Peyer's patch (tissue), 4 donors: ENCODE measurements around the gene PKP3. TPM values are rescaled to one million over a fixed set of nuclear protein-coding genes. Genes with fewer than 3 reads are reported as not detected.
"Not testable (repeated sequence)": the region's sequence is repeated elsewhere in the genome, so short reads cannot be mapped to it uniquely, and the experiment has no call there.

Experiments used
- DNase-seq, 3 donors: peaks; one replicate each; pipeline ENCODE4 v3.0.0-alpha.2; 2017 to 2019
- H3K27ac ChIP-seq, 4 donors: fragments of 200-600 bp; sonication (generic); one replicate each; pipeline ENCODE4 v1.5.1; 2016 to 2019
- H3K27me3 ChIP-seq, 2 donors: fragments of 200-600 bp; sonication (generic); one replicate each; pipeline ENCODE4 v1.5.1; 2019
- H3K36me3 ChIP-seq, 3 donors: fragments of 200-600 bp; sonication (generic); one replicate each; pipeline ENCODE4 v1.5.1; 2016 to 2019
- H3K4me1 ChIP-seq, 4 donors: fragments of 200-600 bp; sonication (generic); one replicate each; pipeline ENCODE4 v1.5.1; 2016 to 2019
- H3K4me3 ChIP-seq, 4 donors: fragments of 200-600 bp; sonication (generic); 1 replicate in 3 of 4; 2 replicates in 1 of 4; pipeline ENCODE4 v1.5.1; 2016 to 2019; ENCODE audit warnings: mild to moderate bottlenecking in 1 of 4
- H3K9me3 ChIP-seq, 4 donors: fragments of 200-600 bp; sonication (generic); one replicate each; pipeline ENCODE4 v1.5.1; 2016 to 2019; ENCODE audit warnings: mild to moderate bottlenecking in 1 of 4
- CTCF ChIP-seq, 6 experiments: fragments of 450-650 bp in 4 of 6; fragments of 200-600 bp in 2 of 6; sonication (generic) in 1 of 6; IDR thresholded peaks; one replicate each; pipeline ENCODE4 v1.5.1; 2017 to 2019; ENCODE audit warnings: antibody characterized with exemption in 6 of 6, mild to moderate bottlenecking in 3 of 6, moderate library complexity in 1 of 6
- POLR2A ChIP-seq, 2 donors: fragments of 450-650 bp; IDR thresholded peaks; one replicate each; pipeline ENCODE4 v1.5.1; 2017; ENCODE audit warnings: antibody characterized with exemption in 2 of 2, mild to moderate bottlenecking in 2 of 2, moderate library complexity in 2 of 2
- total RNA-seq, 4 donors: library from RNA; depleted of rRNA; stranded (reverse); fragments of >200 nt; gene quantifications; one replicate each; pipeline ENCODE4 v1.1.0, GENCODE V29; 2016

Gene PKP3
- total RNA-seq, 4 donors from 2014 or later: 95.7 to 254 (median 202) TPM

GRCh38 chr11:408154-409007, 14.4 kb downstream of the PKP3 start:
- Histone ChIP-seq H3K27ac (no peak overlapping the region), H3K36me3 (peaks cover 0 to 13% (median 0%) of the 10 kb centered on the region in 3 donors), H3K4me1 (peaks cover 5 to 28% (median 10%) of the 10 kb centered on the region in 4 donors), H3K27me3 (no peaks in the 10 kb centered on the region), H3K9me3 (no peaks in the 10 kb centered on the region), H3K4me3 (no peak overlapping the region)
- TF ChIP-seq POLR2A (IDR thresholded peaks at IDR 0.05) (no peak), CTCF (IDR thresholded peaks at IDR 0.05) (no peak)
- peak in 1 of 3 donors; percentile 48 for DNase-seq

GRCh38 chr11:409008-409599, 15.1 kb downstream of the PKP3 start:
- H3K27ac ChIP-seq: no peak overlapping the region

GRCh38 chr11:409600-410483, 15.8 kb downstream of the PKP3 start:
- no peak for TF ChIP-seq POLR2A (IDR thresholded peaks at IDR 0.05)
- TF ChIP-seq CTCF (IDR thresholded peaks at IDR 0.05): no peak
- Histone ChIP-seq H3K4me1 (peaks cover 5 to 34% (median 13%) of the 10 kb centered on the region in 4 donors), H3K9me3 (no peaks in the 10 kb centered on the region), H3K36me3 (no peaks in the 10 kb centered on the region), H3K4me3 (no peak overlapping the region), H3K27me3 (no peaks in the 10 kb centered on the region), H3K27ac (no peak overlapping the region)
- DNase-seq: peak in 1 of 3 donors; percentile 45

More at GRCh38 chr11:409008-409599, 15.1 kb downstream of the PKP3 start:
- no peak overlapping the region for H3K4me3 ChIP-seq
- peak in 1 of 3 donors; percentile 46 for DNase-seq
- TF ChIP-seq POLR2A (IDR thresholded peaks at IDR 0.05) (no peak), CTCF (IDR thresholded peaks at IDR 0.05) (no peak)
- H3K9me3 ChIP-seq: no peaks in the 10 kb centered on the region
- H3K27me3 ChIP-seq: no peaks in the 10 kb centered on the region
- H3K36me3 ChIP-seq: peaks cover 0 to 6% (median 0%) of the 10 kb centered on the region in 3 donors
- peaks cover 5 to 28% (median 10%) of the 10 kb centered on the region in 4 donors for H3K4me1 ChIP-seq

GRCh38 chr11:410711-411110, 16.7 kb downstream of the PKP3 start:
- peaks cover 8 to 41% (median 18%) of the 10 kb centered on the region in 4 donors for H3K4me1 ChIP-seq
- H3K27me3 ChIP-seq, H3K36me3 ChIP-seq, DNase-seq, H3K27ac ChIP-seq, H3K9me3 ChIP-seq, H3K4me3 ChIP-seq: not testable (repeated sequence)

GRCh38 chr11:411520-411919, 17.5 kb downstream of the PKP3 start:
- not testable (repeated sequence) for H3K9me3 ChIP-seq, DNase-seq, H3K4me3 ChIP-seq, H3K36me3 ChIP-seq, H3K27ac ChIP-seq, H3K27me3 ChIP-seq
- peaks cover 3 to 40% (median 18%) of the 10 kb centered on the region in 4 donors for H3K4me1 ChIP-seq

GRCh38 chr11:412641-413119, 18.7 kb downstream of the PKP3 start:
- no peaks in the 10 kb centered on the region for H3K9me3 ChIP-seq
- H3K4me3 ChIP-seq: no peak overlapping the region
- no peaks in the 10 kb centered on the region for H3K27me3 ChIP-seq
- H3K4me1 ChIP-seq: peaks cover 3 to 42% (median 18%) of the 10 kb centered on the region in 4 donors
- peak overlapping the region in 1 of 4 donors; percentile 16 for H3K27ac ChIP-seq
- no peak for TF ChIP-seq POLR2A (IDR thresholded peaks at IDR 0.05)
- no peak for TF ChIP-seq CTCF (IDR thresholded peaks at IDR 0.05)
- DNase-seq: peak in 1 of 3 donors; percentile 46
- no peaks in the 10 kb centered on the region for H3K36me3 ChIP-seq
